Esophagus squamous epithelium (tissue), 4 donors: ENCODE results near the gene TAS2R13.

Source experiments
- POLR2A ChIP-seq, 4 donors: fragments of 450-650 bp; IDR thresholded peaks; one replicate each; pipeline ENCODE4 v1.6.1; 2017; ENCODE audit warnings: antibody characterized with exemption in 4 of 4, mild to moderate bottlenecking in 4 of 4, moderate library complexity in 3 of 4
- TF ChIP-seq, protein P1 (sequence below), 6 experiments: fragments of 450-650 bp in 4 of 6; fragments of 200-600 bp in 2 of 6; sonication (generic) in 2 of 6; IDR thresholded peaks; one replicate each; pipeline ENCODE4 v1.5.1; 2016 to 2019; ENCODE audit warnings: antibody characterized with exemption in 6 of 6, mild to moderate bottlenecking in 4 of 6, moderate library complexity in 4 of 6

DNA sequence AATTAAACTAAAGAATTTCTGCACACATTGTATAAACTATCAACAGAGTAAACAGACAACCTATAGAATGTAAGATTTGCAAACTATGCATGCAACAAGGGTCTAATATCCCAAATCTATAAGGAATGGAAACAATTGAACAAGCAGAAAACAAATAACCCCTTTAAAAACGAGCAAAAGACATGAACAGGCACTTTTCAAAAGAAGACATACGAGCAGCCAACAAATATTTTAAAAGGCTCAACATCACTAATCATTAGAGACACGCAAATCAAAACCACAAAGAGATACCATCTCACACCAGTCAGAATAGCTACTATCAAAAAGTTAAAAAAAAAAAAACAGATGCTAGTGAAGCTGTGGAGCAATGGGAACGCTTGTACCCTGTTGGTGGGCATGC, 4.7 kb downstream of the TAS2R13 start:
- TF ChIP-seq, protein P1, sequence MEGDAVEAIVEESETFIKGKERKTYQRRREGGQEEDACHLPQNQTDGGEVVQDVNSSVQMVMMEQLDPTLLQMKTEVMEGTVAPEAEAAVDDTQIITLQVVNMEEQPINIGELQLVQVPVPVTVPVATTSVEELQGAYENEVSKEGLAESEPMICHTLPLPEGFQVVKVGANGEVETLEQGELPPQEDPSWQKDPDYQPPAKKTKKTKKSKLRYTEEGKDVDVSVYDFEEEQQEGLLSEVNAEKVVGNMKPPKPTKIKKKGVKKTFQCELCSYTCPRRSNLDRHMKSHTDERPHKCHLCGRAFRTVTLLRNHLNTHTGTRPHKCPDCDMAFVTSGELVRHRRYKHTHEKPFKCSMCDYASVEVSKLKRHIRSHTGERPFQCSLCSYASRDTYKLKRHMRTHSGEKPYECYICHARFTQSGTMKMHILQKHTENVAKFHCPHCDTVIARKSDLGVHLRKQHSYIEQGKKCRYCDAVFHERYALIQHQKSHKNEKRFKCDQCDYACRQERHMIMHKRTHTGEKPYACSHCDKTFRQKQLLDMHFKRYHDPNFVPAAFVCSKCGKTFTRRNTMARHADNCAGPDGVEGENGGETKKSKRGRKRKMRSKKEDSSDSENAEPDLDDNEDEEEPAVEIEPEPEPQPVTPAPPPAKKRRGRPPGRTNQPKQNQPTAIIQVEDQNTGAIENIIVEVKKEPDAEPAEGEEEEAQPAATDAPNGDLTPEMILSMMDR (IDR thresholded peaks at IDR 0.05) = no peak
- TF ChIP-seq POLR2A (IDR thresholded peaks at IDR 0.05) = no peak
